ENCODE measurements around the gene KDELR3.

KDELR3 gene

GRCh38 chr22:38485783-38486182, 17.9 kb downstream of the KDELR3 start:
- no peaks in the 10 kb centered on the region for H3K9me3 Mint-ChIP-seq
- H3K36me3 Mint-ChIP-seq (ENCODE audit: low read depth): peaks cover 92% of the 10 kb centered on the region
- no peak for TF ChIP-seq CTCF (IDR thresholded peaks at IDR 0.05)
- H3K27ac Mint-ChIP-seq: peak overlapping the region; percentile 76
- peaks cover 22% of the 10 kb centered on the region for H3K4me1 Mint-ChIP-seq
- H3K27me3 Mint-ChIP-seq (ENCODE audit: low read depth, poor library complexity): no peaks in the 10 kb centered on the region
- no peak for DNase-seq
- no peak overlapping the region for H3K4me3 Mint-ChIP-seq

- Mint-ChIP-seq H3K36me3 (ENCODE audit: low read depth) (peaks cover 86% of the 10 kb centered on the region), H3K4me1 (peaks cover 30% of the 10 kb centered on the region), H3K27ac (peak overlapping the region; percentile 81), H3K27me3 (ENCODE audit: low read depth, poor library complexity) (no peaks in the 10 kb centered on the region), H3K4me3 (no peak overlapping the region), H3K9me3 (no peaks in the 10 kb centered on the region)
- no peak for TF ChIP-seq CTCF (IDR thresholded peaks at IDR 0.05)
- no peak for DNase-seq
These were observed 20.1 kb downstream of the KDELR3 start for GRCh38 chr22:38487946-38488345.

- H3K9me3 Mint-ChIP-seq: no peaks in the 10 kb centered on the region
- peaks cover 86% of the 10 kb centered on the region for H3K36me3 Mint-ChIP-seq (ENCODE audit: low read depth)
- TF ChIP-seq CTCF (IDR thresholded peaks at IDR 0.05): no peak
- peak overlapping the region; percentile 91 for H3K27ac Mint-ChIP-seq
- H3K4me1 Mint-ChIP-seq: peaks cover 30% of the 10 kb centered on the region
- H3K27me3 Mint-ChIP-seq (ENCODE audit: low read depth, poor library complexity): no peaks in the 10 kb centered on the region
- no peak for DNase-seq
- H3K4me3 Mint-ChIP-seq: no peak overlapping the region
These were observed 21.2 kb downstream of the KDELR3 start for GRCh38 chr22:38489142-38489541.

GRCh38 chr22:38489561-38490145, 21.8 kb downstream of the KDELR3 start:
- H3K4me1 Mint-ChIP-seq: peaks cover 30% of the 10 kb centered on the region
- H3K4me3 Mint-ChIP-seq: no peak overlapping the region
- H3K27me3 Mint-ChIP-seq (ENCODE audit: low read depth, poor library complexity): no peaks in the 10 kb centered on the region
- no peaks in the 10 kb centered on the region for H3K9me3 Mint-ChIP-seq
- H3K36me3 Mint-ChIP-seq (ENCODE audit: low read depth): peaks cover 86% of the 10 kb centered on the region
- H3K27ac Mint-ChIP-seq: peak overlapping the region; percentile 91
- no peak for TF ChIP-seq CTCF (IDR thresholded peaks at IDR 0.05)
- no peak for DNase-seq

- H3K27ac Mint-ChIP-seq: peak overlapping the region; percentile 91
- no peak for TF ChIP-seq CTCF (IDR thresholded peaks at IDR 0.05)
- no peaks in the 10 kb centered on the region for H3K9me3 Mint-ChIP-seq
- no peaks in the 10 kb centered on the region for H3K27me3 Mint-ChIP-seq (ENCODE audit: low read depth, poor library complexity)
- no peak overlapping the region for H3K4me3 Mint-ChIP-seq
- H3K36me3 Mint-ChIP-seq (ENCODE audit: low read depth): peaks cover 88% of the 10 kb centered on the region
- DNase-seq: no peak
- H3K4me1 Mint-ChIP-seq: peaks cover 30% of the 10 kb centered on the region
These were observed 22.6 kb downstream of the KDELR3 start for GRCh38 chr22:38490475-38490874.

GRCh38 chr22:38490915-38491314, 23.0 kb downstream of the KDELR3 start:
- Mint-ChIP-seq H3K27ac (peak overlapping the region; percentile 91), H3K36me3 (ENCODE audit: low read depth) (peaks cover 88% of the 10 kb centered on the region), H3K9me3 (no peaks in the 10 kb centered on the region), H3K4me1 (peaks cover 30% of the 10 kb centered on the region), H3K27me3 (ENCODE audit: low read depth, poor library complexity) (no peaks in the 10 kb centered on the region), H3K4me3 (no peak overlapping the region)
- no peak for DNase-seq
- TF ChIP-seq CTCF (IDR thresholded peaks at IDR 0.05): no peak

Data from nephron progenitor cell (in vitro differentiated cells).